LNCaP clone FGC (cell line): ENCODE measurements around the gene BCAS3.

ENCODE experiments used
- DNase-seq: peaks from one replicate; pipeline ENCODE4 v3.0.0-alpha.2; 2011; ENCODE audit warnings: low read depth
- H3K4me3 ChIP-seq: 2 replicates; pipeline ENCODE4 v1.5.1; 2011; ENCODE audit warnings: mild to moderate bottlenecking, low read depth, low read length, control low read depth
- CTCF ChIP-seq: IDR thresholded peaks from 2 replicates; pipeline ENCODE4 v1.5.1; 2012; ENCODE audit warnings: mild to moderate bottlenecking; ENCODE audit not compliant: control insufficient read depth, insufficient read depth; ENCODE audit errors: extremely low read depth

The BCAS3 gene

GRCh38 chr17:61410141-61411010, 732.7 kb downstream of the BCAS3 start:
- DNase-seq, result no peak
- H3K4me3 ChIP-seq, result no peak overlapping the region
- TF ChIP-seq CTCF, result 0 out of 2 replicates have a peak, but pooled peaks have one; percentile 3

DNA sequence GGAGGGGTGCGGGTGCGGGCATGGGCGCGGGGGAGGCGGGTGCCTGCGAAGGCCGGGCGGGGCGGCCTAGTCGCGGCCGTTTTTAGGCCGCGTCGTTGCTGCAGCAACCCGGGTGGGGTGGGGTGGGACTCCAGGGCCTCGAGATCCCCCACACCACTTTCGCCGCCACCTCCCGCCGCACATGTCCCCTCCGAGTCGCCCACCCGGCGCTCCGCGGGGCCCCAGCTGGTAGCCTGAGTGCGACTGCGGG, 733.3 kb downstream of the BCAS3 start:
- DNase-seq, result no peak
- no peak overlapping the region for H3K4me3 ChIP-seq
- no peak for TF ChIP-seq CTCF

- TF ChIP-seq CTCF, result no peak
- DNase-seq, result no peak
- H3K4me3 ChIP-seq, result peak overlapping the region; percentile 54
Observed at GRCh38 chr17:61411261-61412142, 733.9 kb downstream of the BCAS3 start.

- peak overlapping the region; percentile 54 for H3K4me3 ChIP-seq
- peak; percentile 95 for TF ChIP-seq CTCF
- no peak for DNase-seq
Observed at GRCh38 chr17:61412143-61412859, 734.6 kb downstream of the BCAS3 start.

DNA sequence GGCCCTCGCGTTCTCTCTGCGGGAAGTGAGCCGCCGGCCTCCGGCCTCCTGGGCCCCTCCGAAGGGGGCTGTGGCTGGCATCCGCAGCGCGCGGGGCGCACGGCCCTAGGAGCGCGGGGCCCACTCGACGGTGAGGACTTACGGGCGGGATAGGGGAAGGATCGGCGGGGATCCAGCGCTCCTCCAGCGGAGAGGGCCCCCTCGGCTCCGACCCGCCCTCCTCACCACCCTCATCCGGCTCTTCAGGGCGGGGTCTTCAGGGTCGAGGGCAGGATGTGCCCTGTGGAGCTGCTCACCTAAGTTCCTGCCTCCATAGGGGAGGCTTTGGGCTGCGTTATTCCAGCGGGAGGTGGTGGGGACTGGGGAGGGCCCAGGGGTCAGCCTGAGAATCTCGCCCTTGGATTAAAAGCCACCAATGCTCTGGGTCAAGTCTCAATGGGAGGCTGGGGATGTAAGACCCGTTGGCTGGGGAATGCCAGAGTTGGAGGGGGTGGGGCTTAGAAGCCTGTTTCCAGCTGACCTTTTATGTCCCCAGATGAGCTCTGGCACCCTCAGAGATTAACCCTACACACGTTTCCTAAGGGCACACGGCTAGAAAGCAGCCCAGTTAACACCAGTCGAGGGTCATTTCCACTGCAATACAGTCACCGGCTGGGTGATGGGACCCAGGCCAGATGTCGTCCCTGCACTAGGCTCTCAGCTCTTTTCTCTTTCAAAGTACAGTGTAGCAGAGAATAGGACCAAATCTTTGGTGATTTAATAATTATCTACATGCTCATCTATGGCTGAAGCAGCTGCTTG, 735.4 kb downstream of the BCAS3 start:
- no peak for DNase-seq
- H3K4me3 ChIP-seq, result peak overlapping the region; percentile 54
- TF ChIP-seq CTCF, result no peak

- no peak for TF ChIP-seq CTCF
- H3K4me3 ChIP-seq, result no peak overlapping the region
- DNase-seq, result no peak
Observed at GRCh38 chr17:61413661-61414126, 736.0 kb downstream of the BCAS3 start.
